Erythroblast (primary cell): ENCODE results near the gene TACR2.

Source experiments
- GATA1 ChIP-seq: IDR thresholded peaks from 2 replicates; pipeline ENCODE4 v1.6.1; 2011; ENCODE audit warnings: low read depth, mild to moderate bottlenecking, control low read depth, low read length, moderate library complexity
- POLR2A ChIP-seq: IDR thresholded peaks from 2 replicates; pipeline ENCODE4 v1.6.1; 2011; ENCODE audit warnings: mild to moderate bottlenecking, low read length

GRCh38 chr10:69409176-69409495 lies 7.6 kb downstream of the TACR2 start:
- TF ChIP-seq POLR2A: no peak
- no peak for TF ChIP-seq GATA1
